ENCODE results near the gene TGFBR2. TPM values are rescaled to one million over a fixed set of nuclear protein-coding genes. Genes with fewer than 3 reads are reported as not detected.

Gene TGFBR2
- total and polyA plus RNA-seq, 2 of the 13 experiments (the other 11 are each of a cell fraction or from before 2014, with no cell fraction given): 82.2 to 187 TPM

GRCh38 chr3:30711151-30711550, 104.8 kb downstream of the TGFBR2 start (continued):
- TF ChIP-seq ZBTB21 (CRISPR knock-in tag; IDR thresholded peaks at IDR 0.05) (no peak), SYNCRIP (IDR thresholded peaks at IDR 0.05; ENCODE audit: insufficient read depth, low read depth, low read length) (no peak), SUZ12 (IDR thresholded peaks at IDR 0.05; ENCODE audit: low read depth, low read length) (no peak), MATR3 (CRISPR knock-in tag; IDR thresholded peaks at IDR 0.05) (no peak), ZNF383 (CRISPR knock-in tag; IDR thresholded peaks at IDR 0.05; ENCODE audit: borderline replicate concordance) (no peak), HOXA3 (CRISPR knock-in tag; IDR thresholded peaks at IDR 0.05) (no peak), ERF (CRISPR knock-in tag; IDR thresholded peaks at IDR 0.05) (no peak), ZBED4 (CRISPR knock-in tag; IDR thresholded peaks at IDR 0.05; ENCODE audit: borderline replicate concordance) (no peak), ONECUT2 (CRISPR knock-in tag; IDR thresholded peaks at IDR 0.05) (no peak)

GRCh38 chr3:30711867-30712266, 105.5 kb downstream of the TGFBR2 start:
- 43% methylated on average over 2 of the region's 2 CpGs for WGBS (ENCODE audit: low lambda C conversion rate)
- Histone ChIP-seq H3K36me3 (replicated peaks in 1 of 2; ENCODE audit: control insufficient read depth in 1 of 2, insufficient read depth in 2 of 2, low read length in 2 of 2) (no peaks in the 10 kb centered on the region), H3K27ac (ENCODE audit: extremely low read length, insufficient read depth, low read length) (no peak overlapping the region), H3K27me3 (ENCODE audit: control insufficient read depth in 1 of 2, insufficient read depth in 2 of 2, low read length in 2 of 2) (no peaks in the 10 kb centered on the region), H3K9me3 (ENCODE audit: low read length) (no peaks in the 10 kb centered on the region), H3K79me2 (ENCODE audit: insufficient read depth, low read length) (no peaks in the 10 kb centered on the region), H3K4me3 (replicated peaks in 1 of 3; ENCODE audit: insufficient read depth in 1 of 3, low read depth in 2 of 3, low read length in 3 of 3) (no peak overlapping the region), H3K4me1 (ENCODE audit: insufficient read depth, low read length) (peaks cover 17% of the 10 kb centered on the region), H3K4me2 (ENCODE audit: low read depth, low read length) (no peak overlapping the region), H2AFZ (ENCODE audit: low read length) (no peak overlapping the region), H3K9ac (ENCODE audit: insufficient read depth, low read depth, low read length) (no peak overlapping the region), H4K20me1 (ENCODE audit: insufficient read depth, low read length) (no peaks in the 10 kb centered on the region)
- no peak for ATAC-seq
- ChIA-PET CTCF (ENCODE audit: low intra/inter-chr PET ratio, low total read pairs) (no interaction called here), POLR2A (no interaction called here)
- BruUV-seq (replicated peaks): no TSS peak
- intact Hi-C loops (cut with micrococcal nuclease; ENCODE audit: unreplicated experiment) (no loop called here), in situ Hi-C loops (cut with HindIII; ENCODE audit: extremely low pct_ligation_motif_present, low pct_unique_long_range_greater_than_20kb) (no loop called here)
- no peak for DNase-seq (ENCODE audit: low spot score)
- FAIRE-seq: no peak
- TF ChIP-seq RELA (CRISPR knock-in tag; IDR thresholded peaks at IDR 0.05) (no peak), MAFK (conservative IDR thresholded peaks at IDR 0.05 in 1 of 2, IDR thresholded peaks at IDR 0.05 in 1 of 2; ENCODE audit: low read length in 2 of 2) (peak; percentile 70 to 80), MAFF (IDR thresholded peaks at IDR 0.05; ENCODE audit: low read depth, low read length) (peak; percentile 68)

Measured in HepG2 (cell line).